ENCODE data around the gene DPH2. TPM values are rescaled to one million over a fixed set of nuclear protein-coding genes. Genes with fewer than 3 reads are reported as not detected.

Gene DPH2
- total RNA-seq, 1 experiment from 2014 or later = 38.9 TPM

DNA sequence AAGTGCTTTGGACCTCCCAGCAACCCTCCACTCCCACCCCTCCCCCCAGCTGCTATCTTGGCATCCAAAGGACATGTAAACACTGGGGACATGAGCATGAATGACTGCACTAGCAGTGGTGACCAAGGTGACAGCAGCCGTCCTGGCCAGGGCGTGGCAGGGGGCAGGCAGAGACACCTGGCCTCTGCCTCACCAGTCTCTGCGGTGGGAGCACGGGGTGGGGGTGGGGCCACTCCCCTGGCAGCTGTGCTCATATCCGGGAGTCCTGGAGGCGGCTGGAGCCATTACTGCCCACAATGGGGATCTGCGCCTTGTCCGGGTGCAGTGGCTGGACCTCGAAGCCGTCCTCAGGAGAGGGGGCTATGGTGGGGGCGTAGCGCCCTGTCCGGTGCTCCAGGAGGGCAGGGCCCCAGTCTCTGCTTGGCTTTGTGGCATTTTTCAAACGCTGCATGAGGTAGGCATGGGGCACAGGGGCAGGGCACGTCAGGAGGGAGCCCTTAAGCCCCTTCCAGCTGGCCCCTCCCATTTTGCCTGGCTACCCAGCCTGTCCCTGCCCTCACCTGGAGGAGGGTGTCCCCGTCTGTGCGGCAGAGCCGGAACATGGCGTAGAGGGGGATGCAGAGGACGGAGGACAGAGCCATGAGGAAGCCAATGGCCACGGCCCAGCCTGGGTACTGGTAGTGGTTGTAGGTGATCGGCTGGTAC, 27.6 kb downstream of the DPH2 start:
- no peak overlapping the region for H3K27ac Mint-ChIP-seq (ENCODE audit: low read depth, unreplicated experiment)
- H3K4me1 Mint-ChIP-seq (ENCODE audit: insufficient read depth, unreplicated experiment) = no peaks in the 10 kb centered on the region
- POLR2A ChIA-PET = no interaction called here
- peaks cover 30% of the 10 kb centered on the region for H3K36me3 Mint-ChIP-seq (ENCODE audit: insufficient read depth, unreplicated experiment)
- TF ChIP-seq, protein P1, sequence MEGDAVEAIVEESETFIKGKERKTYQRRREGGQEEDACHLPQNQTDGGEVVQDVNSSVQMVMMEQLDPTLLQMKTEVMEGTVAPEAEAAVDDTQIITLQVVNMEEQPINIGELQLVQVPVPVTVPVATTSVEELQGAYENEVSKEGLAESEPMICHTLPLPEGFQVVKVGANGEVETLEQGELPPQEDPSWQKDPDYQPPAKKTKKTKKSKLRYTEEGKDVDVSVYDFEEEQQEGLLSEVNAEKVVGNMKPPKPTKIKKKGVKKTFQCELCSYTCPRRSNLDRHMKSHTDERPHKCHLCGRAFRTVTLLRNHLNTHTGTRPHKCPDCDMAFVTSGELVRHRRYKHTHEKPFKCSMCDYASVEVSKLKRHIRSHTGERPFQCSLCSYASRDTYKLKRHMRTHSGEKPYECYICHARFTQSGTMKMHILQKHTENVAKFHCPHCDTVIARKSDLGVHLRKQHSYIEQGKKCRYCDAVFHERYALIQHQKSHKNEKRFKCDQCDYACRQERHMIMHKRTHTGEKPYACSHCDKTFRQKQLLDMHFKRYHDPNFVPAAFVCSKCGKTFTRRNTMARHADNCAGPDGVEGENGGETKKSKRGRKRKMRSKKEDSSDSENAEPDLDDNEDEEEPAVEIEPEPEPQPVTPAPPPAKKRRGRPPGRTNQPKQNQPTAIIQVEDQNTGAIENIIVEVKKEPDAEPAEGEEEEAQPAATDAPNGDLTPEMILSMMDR (IDR thresholded peaks at IDR 0.05; ENCODE audit: unreplicated experiment) = no peak
- no peaks in the 10 kb centered on the region for H3K9me3 Mint-ChIP-seq (ENCODE audit: unreplicated experiment)
- intact Hi-C loops (cut with micrococcal nuclease) = no loop called here
- no peak for DNase-seq (ENCODE audit: unreplicated experiment)
- no peaks in the 10 kb centered on the region for H3K27me3 Mint-ChIP-seq (ENCODE audit: insufficient read depth, unreplicated experiment)
- no peak overlapping the region for H3K4me3 Mint-ChIP-seq (ENCODE audit: unreplicated experiment)
- CTCF ChIA-PET = no interaction called here
- BruUV-seq (replicated peaks) = no TSS peak

GRCh38 chr1:43998000-43998378, 28.2 kb downstream of the DPH2 start:
- Mint-ChIP-seq H3K4me3 (ENCODE audit: unreplicated experiment) (no peak overlapping the region), H3K27ac (ENCODE audit: low read depth, unreplicated experiment) (no peak overlapping the region), H3K9me3 (ENCODE audit: unreplicated experiment) (no peaks in the 10 kb centered on the region), H3K27me3 (ENCODE audit: insufficient read depth, unreplicated experiment) (no peaks in the 10 kb centered on the region), H3K36me3 (ENCODE audit: insufficient read depth, unreplicated experiment) (peaks cover 30% of the 10 kb centered on the region), H3K4me1 (ENCODE audit: insufficient read depth, unreplicated experiment) (no peaks in the 10 kb centered on the region)
- ChIA-PET POLR2A (no interaction called here), CTCF (interaction anchor here (1.8 kb wide), 1 partner anchor 38 kb away, joined by 4 read pairs; no protein-coding TSS in a partner anchor)
- no TSS peak for BruUV-seq (replicated peaks)
- intact Hi-C loops (cut with micrococcal nuclease) = no loop called here
- TF ChIP-seq, protein P1 (IDR thresholded peaks at IDR 0.05; ENCODE audit: unreplicated experiment) = no peak
- no peak for DNase-seq (ENCODE audit: unreplicated experiment)

GRCh38 chr1:43999455-43999854, 29.6 kb downstream of the DPH2 start:
- TF ChIP-seq, protein P1 (IDR thresholded peaks at IDR 0.05; ENCODE audit: unreplicated experiment) = no peak
- no peak for DNase-seq (ENCODE audit: unreplicated experiment)

DNA sequence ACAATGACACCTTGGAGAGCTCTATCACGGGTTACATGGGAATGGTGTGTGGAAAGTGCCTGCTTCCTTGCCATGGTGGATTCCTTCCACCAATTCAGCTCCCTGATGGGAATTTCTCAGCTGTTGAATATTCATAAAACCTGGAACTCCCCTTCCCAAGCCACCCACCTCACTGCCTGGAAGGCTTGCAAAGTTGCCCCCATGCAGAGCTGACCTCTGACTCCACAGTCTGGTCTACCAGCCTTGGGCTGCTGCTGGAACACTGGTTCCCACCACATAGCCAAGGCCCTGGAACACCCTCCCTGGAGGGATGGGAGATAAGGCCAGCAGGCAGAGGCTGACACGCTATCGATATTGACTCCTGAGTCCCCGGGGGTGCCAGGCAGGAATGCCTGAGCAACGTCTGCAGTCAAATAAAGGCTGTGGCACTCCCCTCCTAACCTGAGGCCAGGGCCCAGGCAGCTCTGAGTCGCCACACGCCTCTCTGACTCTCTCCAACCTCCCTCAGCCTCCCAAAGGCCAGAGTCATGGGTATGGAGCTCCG, 30.4 kb downstream of the DPH2 start:
- intact Hi-C loops (cut with micrococcal nuclease) = no loop called here
- no peaks in the 10 kb centered on the region for H3K4me1 Mint-ChIP-seq (ENCODE audit: insufficient read depth, unreplicated experiment)
- TF ChIP-seq, protein P1 (IDR thresholded peaks at IDR 0.05; ENCODE audit: unreplicated experiment) = no peak
- no peak overlapping the region for H3K4me3 Mint-ChIP-seq (ENCODE audit: unreplicated experiment)
- H3K9me3 Mint-ChIP-seq (ENCODE audit: unreplicated experiment) = no peaks in the 10 kb centered on the region
- no TSS peak for BruUV-seq (replicated peaks)
- no peaks in the 10 kb centered on the region for H3K27me3 Mint-ChIP-seq (ENCODE audit: insufficient read depth, unreplicated experiment)
- DNase-seq (ENCODE audit: unreplicated experiment) = no peak
- ChIA-PET CTCF (interaction anchor here (0.5 to 3.4 kb wide), 6 partner anchors 14 to 471 kb away, joined by 3 to 13 read pairs (median 3); no protein-coding TSS in a partner anchor), POLR2A (no interaction called here)
- H3K36me3 Mint-ChIP-seq (ENCODE audit: insufficient read depth, unreplicated experiment) = peaks cover 35% of the 10 kb centered on the region
- H3K27ac Mint-ChIP-seq (ENCODE audit: low read depth, unreplicated experiment) = no peak overlapping the region

More at GRCh38 chr1:43999455-43999854, 29.6 kb downstream of the DPH2 start:
- ChIA-PET CTCF (interaction anchor here (1.0 to 1.8 kb wide), 5 partner anchors 14 to 236 kb away, joined by 3 to 4 read pairs (median 3); no protein-coding TSS in a partner anchor), POLR2A (no interaction called here)
- Mint-ChIP-seq H3K36me3 (ENCODE audit: insufficient read depth, unreplicated experiment) (peaks cover 35% of the 10 kb centered on the region), H3K27ac (ENCODE audit: low read depth, unreplicated experiment) (no peak overlapping the region), H3K4me1 (ENCODE audit: insufficient read depth, unreplicated experiment) (no peaks in the 10 kb centered on the region), H3K9me3 (ENCODE audit: unreplicated experiment) (no peaks in the 10 kb centered on the region), H3K27me3 (ENCODE audit: insufficient read depth, unreplicated experiment) (no peaks in the 10 kb centered on the region), H3K4me3 (ENCODE audit: unreplicated experiment) (no peak overlapping the region)
- BruUV-seq (replicated peaks) = no TSS peak
- intact Hi-C loops (cut with micrococcal nuclease) = no loop called here

All from MCF 10A (cell line).